ENCODE measurements around the gene STK39. TPM values are rescaled to one million over a fixed set of nuclear protein-coding genes. Genes with fewer than 3 reads are reported as not detected.
"Not testable (repeated sequence)": the region's sequence is repeated elsewhere in the genome, so short reads cannot be mapped to it uniquely, and the experiment has no call there.

The STK39 gene
- polyA plus RNA-seq, 3 donors: 33.3 to 34.8 (median 34.6) TPM

- DNase-seq (ENCODE audit: low read depth in 3 of 3, low spot score in 2 of 3): no peak
These were observed 103.6 kb downstream of the STK39 start for GRCh38 chr2:168143813-168144212.

- DNase-seq (ENCODE audit: low read depth in 3 of 3, low spot score in 2 of 3): no peak
These were observed 106.5 kb downstream of the STK39 start for GRCh38 chr2:168140892-168141291.

GRCh38 chr2:168139852-168140251, 107.5 kb downstream of the STK39 start:
- DNase-seq (ENCODE audit: low read depth in 3 of 3, low spot score in 2 of 3): no peak

- DNase-seq (ENCODE audit: low read depth in 3 of 3, low spot score in 2 of 3): no peak
These were observed 108.5 kb downstream of the STK39 start for GRCh38 chr2:168138901-168139300.

- no peak for DNase-seq (ENCODE audit: low read depth in 3 of 3, low spot score in 2 of 3)
These were observed 109.0 kb downstream of the STK39 start for GRCh38 chr2:168138374-168138773.

- no peak for DNase-seq (ENCODE audit: low read depth in 3 of 3, low spot score in 2 of 3)
These were observed 109.8 kb downstream of the STK39 start for GRCh38 chr2:168137510-168138180.

- no peak for DNase-seq (ENCODE audit: low read depth in 3 of 3, low spot score in 2 of 3)
These were observed 110.9 kb downstream of the STK39 start for GRCh38 chr2:168136392-168136977.

GRCh38 chr2:168135630-168136029, 111.8 kb downstream of the STK39 start:
- no peak for DNase-seq (ENCODE audit: low read depth in 3 of 3, low spot score in 2 of 3)

- DNase-seq (ENCODE audit: low read depth in 3 of 3, low spot score in 2 of 3): no peak
These were observed 112.3 kb downstream of the STK39 start for GRCh38 chr2:168135121-168135520.

GRCh38 chr2:168134485-168134884, 112.9 kb downstream of the STK39 start:
- no peak for DNase-seq (ENCODE audit: low read depth in 3 of 3, low spot score in 2 of 3)

- DNase-seq (ENCODE audit: low read depth in 3 of 3, low spot score in 2 of 3): no peak
These were observed 115.0 kb downstream of the STK39 start for GRCh38 chr2:168132389-168132788.

GRCh38 chr2:168130346-168130745, 117.0 kb downstream of the STK39 start:
- DNase-seq (ENCODE audit: low read depth in 3 of 3, low spot score in 2 of 3): no peak

GRCh38 chr2:168127371-168127770, 120.0 kb downstream of the STK39 start:
- no peak for DNase-seq (ENCODE audit: low read depth in 3 of 3, low spot score in 2 of 3)

GRCh38 chr2:168122210-168122609, 125.2 kb downstream of the STK39 start:
- not testable (repeated sequence) for DNase-seq (ENCODE audit: low read depth in 3 of 3, low spot score in 2 of 3)

GRCh38 chr2:168120730-168121129, 126.7 kb downstream of the STK39 start:
- no peak for DNase-seq (ENCODE audit: low read depth in 3 of 3, low spot score in 2 of 3)

GRCh38 chr2:168120310-168120709, 127.1 kb downstream of the STK39 start:
- no peak for DNase-seq (ENCODE audit: low read depth in 3 of 3, low spot score in 2 of 3)

- no peak for DNase-seq (ENCODE audit: low read depth in 3 of 3, low spot score in 2 of 3)
These were observed 127.8 kb downstream of the STK39 start for GRCh38 chr2:168119515-168120141.

- peak; percentile 76 to 84 (median 81) for DNase-seq (ENCODE audit: low read depth in 3 of 3, low spot score in 2 of 3)
These were observed 128.5 kb downstream of the STK39 start for GRCh38 chr2:168118733-168119514.

- no peak for DNase-seq (ENCODE audit: low read depth in 3 of 3, low spot score in 2 of 3)
These were observed 130.9 kb downstream of the STK39 start for GRCh38 chr2:168116448-168116847.

- DNase-seq (ENCODE audit: low read depth in 3 of 3, low spot score in 2 of 3): no peak
These were observed 132.8 kb downstream of the STK39 start for GRCh38 chr2:168114619-168115018.

GRCh38 chr2:168114040-168114439, 133.4 kb downstream of the STK39 start:
- DNase-seq (ENCODE audit: low read depth in 3 of 3, low spot score in 2 of 3): no peak

All from right renal cortex interstitium (tissue), 3 donors.